ENCODE measurements around the gene GYPE. TPM values are rescaled to one million over a fixed set of nuclear protein-coding genes. Genes with fewer than 3 reads are reported as not detected.
"Not testable (repeated sequence)": the region's sequence is repeated elsewhere in the genome, so short reads cannot be mapped to it uniquely, and the experiment has no call there.

The GYPE gene
- total and polyA plus RNA-seq, 2 donors: 1.8 to 3.1 TPM

DNA sequence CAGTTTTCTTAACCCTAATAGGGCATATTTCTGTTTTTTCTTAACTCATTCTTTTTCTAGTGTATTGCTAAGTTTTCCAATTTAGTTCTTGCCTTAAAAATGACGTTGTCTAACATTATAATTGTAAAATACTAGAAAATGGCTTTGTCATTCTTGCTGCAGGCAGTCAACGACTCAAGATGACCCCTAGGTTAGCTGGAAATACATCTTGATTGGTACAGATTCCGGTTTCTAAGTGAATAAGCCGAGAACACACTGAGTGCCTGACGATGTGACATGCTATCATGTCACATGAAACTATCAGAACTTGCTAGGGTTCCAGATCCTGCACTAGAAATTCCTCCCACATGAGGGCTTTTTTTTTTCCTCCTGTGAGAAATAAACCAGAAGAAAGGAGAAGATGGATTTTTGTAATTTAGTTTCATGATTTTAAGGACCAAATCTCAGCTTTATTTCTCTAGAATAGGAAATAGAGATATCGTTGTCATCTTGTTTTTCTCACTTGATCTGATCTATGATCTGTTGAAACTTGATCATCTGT, 49.3 kb downstream of the GYPE start:
- H3K9me3 ChIP-seq (ENCODE audit: control insufficient read depth in 2 of 2, insufficient read depth in 1 of 2, low read length in 1 of 2); H3K4me3 ChIP-seq (ENCODE audit: low read length in 2 of 2); H3K36me3 ChIP-seq (ENCODE audit: control insufficient read depth in 2 of 2, insufficient read depth in 2 of 2, low read length in 1 of 2); H3K27ac ChIP-seq (ENCODE audit: low read depth in 1 of 2, low read length in 1 of 2); DNase-seq (ENCODE audit: low read depth in 6 of 9, low spot score in 9 of 9); H3K4me1 ChIP-seq (ENCODE audit: control insufficient read depth in 2 of 2, insufficient read depth in 2 of 2, low read length in 2 of 2); H3K27me3 ChIP-seq (ENCODE audit: control insufficient read depth in 2 of 2, insufficient read depth in 1 of 2, low read length in 1 of 2): not testable (repeated sequence)
- 79% methylated on average over 6 of the region's 6 CpGs for WGBS

DNA sequence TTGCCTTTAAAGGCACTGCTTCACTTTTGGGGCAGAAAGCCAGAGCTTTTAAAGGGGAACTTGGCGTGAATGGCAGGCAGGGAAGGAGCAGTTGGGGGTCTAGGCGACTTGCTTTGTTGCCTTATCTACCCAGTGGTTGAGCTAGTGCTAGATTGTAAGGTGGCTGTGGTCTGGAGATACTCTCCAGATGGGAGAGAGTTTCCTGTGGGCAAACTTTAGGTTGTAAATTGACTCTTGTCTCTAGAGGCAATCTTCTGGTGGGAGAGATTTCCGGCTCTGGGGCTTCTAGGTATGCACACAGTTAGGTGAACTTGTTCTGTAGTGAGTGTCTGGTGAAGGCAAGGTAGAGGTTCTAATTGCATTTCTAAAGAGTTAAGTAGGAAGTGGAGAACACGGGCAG, 50.7 kb downstream of the GYPE start:
- not testable (repeated sequence) for H3K27me3 ChIP-seq (ENCODE audit: control insufficient read depth in 2 of 2, insufficient read depth in 1 of 2, low read length in 1 of 2); H3K36me3 ChIP-seq (ENCODE audit: control insufficient read depth in 2 of 2, insufficient read depth in 2 of 2, low read length in 1 of 2); H3K4me1 ChIP-seq (ENCODE audit: control insufficient read depth in 2 of 2, insufficient read depth in 2 of 2, low read length in 2 of 2); H3K9me3 ChIP-seq (ENCODE audit: control insufficient read depth in 2 of 2, insufficient read depth in 1 of 2, low read length in 1 of 2); H3K4me3 ChIP-seq (ENCODE audit: low read length in 2 of 2)
- 7% methylated on average over 4 of the region's 4 CpGs for WGBS
- H3K27ac ChIP-seq (ENCODE audit: low read depth in 1 of 2, low read length in 1 of 2): peak overlapping the region in 1 of 2 donors; percentile 32
- DNase-seq (ENCODE audit: low read depth in 6 of 9, low spot score in 9 of 9): peak in 4 of 9 donors; percentile 17 to 58 (median 22)

DNA sequence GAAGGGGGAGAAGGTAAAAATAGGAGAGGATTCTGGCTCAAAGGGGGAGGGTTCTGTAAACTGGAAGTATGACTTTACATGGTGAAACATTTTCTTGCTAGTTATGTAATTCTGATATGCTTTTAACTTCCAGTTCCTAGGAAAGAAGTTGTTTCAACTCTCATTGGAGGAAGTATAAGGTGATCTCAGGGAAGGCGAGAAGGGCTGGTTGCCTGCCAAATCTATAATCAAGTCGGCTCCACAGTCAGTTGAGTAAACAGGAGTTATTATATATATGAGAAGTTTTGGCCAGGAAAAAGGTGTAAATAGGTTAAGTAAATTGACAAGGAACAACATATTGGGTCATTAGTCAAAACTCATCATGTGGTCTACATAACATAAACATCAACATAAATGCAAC, 56.1 kb downstream of the GYPE start:
- not testable (repeated sequence) for H3K9me3 ChIP-seq (ENCODE audit: control insufficient read depth in 2 of 2, insufficient read depth in 1 of 2, low read length in 1 of 2); DNase-seq (ENCODE audit: low read depth in 6 of 9, low spot score in 9 of 9); H3K4me3 ChIP-seq (ENCODE audit: low read length in 2 of 2); H3K4me1 ChIP-seq (ENCODE audit: control insufficient read depth in 2 of 2, insufficient read depth in 2 of 2, low read length in 2 of 2); H3K27me3 ChIP-seq (ENCODE audit: control insufficient read depth in 2 of 2, insufficient read depth in 1 of 2, low read length in 1 of 2); H3K27ac ChIP-seq (ENCODE audit: low read depth in 1 of 2, low read length in 1 of 2); H3K36me3 ChIP-seq (ENCODE audit: control insufficient read depth in 2 of 2, insufficient read depth in 2 of 2, low read length in 1 of 2)
- WGBS: 91% methylated on average over 2 of the region's 2 CpGs

DNA sequence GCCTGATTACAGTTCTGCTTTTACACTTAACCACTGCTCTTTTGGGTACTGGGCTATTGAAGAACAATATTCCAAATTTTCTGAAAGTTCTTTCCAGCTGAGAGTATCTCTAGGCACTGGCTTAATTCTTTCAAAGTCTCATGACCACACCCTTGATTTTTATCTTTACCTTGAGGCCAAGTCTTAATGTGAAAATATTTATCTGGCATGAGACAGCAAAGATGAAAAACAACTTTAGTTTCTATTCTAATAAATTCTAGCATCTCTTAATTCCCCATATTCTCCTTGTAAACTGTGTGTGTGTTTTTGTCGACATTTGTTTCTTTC, 61.9 kb downstream of the GYPE start:
- WGBS: 84% methylated on average over 1 of the region's 1 CpG
- not testable (repeated sequence) for DNase-seq (ENCODE audit: low read depth in 6 of 9, low spot score in 9 of 9); H3K27ac ChIP-seq (ENCODE audit: low read depth in 1 of 2, low read length in 1 of 2); H3K4me3 ChIP-seq (ENCODE audit: low read length in 2 of 2); H3K36me3 ChIP-seq (ENCODE audit: control insufficient read depth in 2 of 2, insufficient read depth in 2 of 2, low read length in 1 of 2); H3K9me3 ChIP-seq (ENCODE audit: control insufficient read depth in 2 of 2, insufficient read depth in 1 of 2, low read length in 1 of 2); H3K4me1 ChIP-seq (ENCODE audit: control insufficient read depth in 2 of 2, insufficient read depth in 2 of 2, low read length in 2 of 2); H3K27me3 ChIP-seq (ENCODE audit: control insufficient read depth in 2 of 2, insufficient read depth in 1 of 2, low read length in 1 of 2)

DNA sequence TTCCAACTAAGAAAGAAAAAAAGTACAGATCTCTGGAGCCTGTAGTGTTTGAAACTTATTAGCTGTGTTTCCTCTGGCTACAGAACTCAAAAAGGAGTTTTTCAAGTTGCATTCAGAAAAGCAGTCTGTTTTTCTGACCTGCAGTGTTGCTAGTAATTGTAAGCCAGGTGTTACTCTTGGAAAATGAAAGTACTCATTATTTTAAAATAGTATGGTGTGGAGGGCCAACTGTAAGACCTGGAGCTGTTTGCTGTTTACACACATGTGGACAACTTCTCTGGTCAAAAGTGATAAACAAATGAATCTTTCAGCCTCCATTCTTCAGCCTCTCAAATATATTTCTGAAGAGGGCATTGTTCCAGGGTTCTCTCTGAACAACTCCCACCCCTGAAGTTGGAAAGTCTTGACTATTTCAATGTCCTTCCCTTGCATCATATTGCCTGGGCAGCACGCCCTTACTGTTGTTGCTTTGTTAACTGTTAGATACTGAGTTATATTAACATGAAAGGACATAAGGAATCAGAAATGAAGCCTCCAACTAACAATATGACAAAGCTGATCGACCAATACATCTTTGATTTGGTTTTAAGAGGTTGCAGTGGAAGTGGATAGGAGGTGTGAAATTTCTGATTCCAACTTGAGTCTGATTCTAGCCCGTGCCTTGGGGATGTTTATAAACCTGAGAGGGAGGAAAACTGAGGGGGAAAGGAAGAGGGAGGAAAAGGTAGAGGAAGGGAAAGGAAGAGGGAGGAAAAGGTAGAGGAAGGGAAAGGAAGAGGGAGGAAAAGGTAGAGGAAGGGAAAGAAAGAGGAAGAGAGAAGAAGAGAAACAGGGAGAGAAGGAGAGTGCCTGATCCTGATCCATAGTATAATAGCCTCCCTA, 62.5 kb downstream of the GYPE start:
- 92% methylated on average over 3 of the region's 3 CpGs for WGBS
- DNase-seq (ENCODE audit: low read depth in 6 of 9, low spot score in 9 of 9): not testable (repeated sequence)

DNA sequence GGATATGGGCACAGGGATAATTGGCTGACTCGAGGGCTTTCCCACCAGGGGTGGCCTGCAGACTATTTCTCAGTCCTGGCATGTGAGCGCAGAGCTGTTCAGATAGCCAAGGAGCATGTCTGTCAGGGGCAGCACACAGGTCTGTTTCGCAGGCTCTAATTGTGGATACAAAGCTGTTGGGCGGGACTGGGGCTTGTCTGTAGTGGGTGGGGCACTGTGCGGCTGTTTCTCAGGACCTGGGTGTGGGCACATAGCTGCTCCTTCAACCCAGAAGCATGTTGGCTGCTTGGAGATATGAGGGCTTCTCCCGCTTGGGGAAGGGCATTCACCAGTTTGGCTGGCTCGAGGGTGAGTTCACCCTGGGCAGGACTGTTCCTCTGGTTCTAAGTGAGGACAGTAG, 65.9 kb downstream of the GYPE start:
- not testable (repeated sequence) for DNase-seq (ENCODE audit: low read depth in 6 of 9, low spot score in 9 of 9); H3K9me3 ChIP-seq (ENCODE audit: control insufficient read depth in 2 of 2, insufficient read depth in 1 of 2, low read length in 1 of 2); H3K4me3 ChIP-seq (ENCODE audit: low read length in 2 of 2); H3K27me3 ChIP-seq (ENCODE audit: control insufficient read depth in 2 of 2, insufficient read depth in 1 of 2, low read length in 1 of 2); H3K4me1 ChIP-seq (ENCODE audit: control insufficient read depth in 2 of 2, insufficient read depth in 2 of 2, low read length in 2 of 2); H3K36me3 ChIP-seq (ENCODE audit: control insufficient read depth in 2 of 2, insufficient read depth in 2 of 2, low read length in 1 of 2); H3K27ac ChIP-seq (ENCODE audit: low read depth in 1 of 2, low read length in 1 of 2)
- 81% methylated on average over 5 of the region's 7 CpGs for WGBS

More for the DNA sequence above, 62.5 kb downstream of the GYPE start:
- H3K27ac ChIP-seq (ENCODE audit: low read depth in 1 of 2, low read length in 1 of 2); H3K4me3 ChIP-seq (ENCODE audit: low read length in 2 of 2); H3K36me3 ChIP-seq (ENCODE audit: control insufficient read depth in 2 of 2, insufficient read depth in 2 of 2, low read length in 1 of 2); H3K27me3 ChIP-seq (ENCODE audit: control insufficient read depth in 2 of 2, insufficient read depth in 1 of 2, low read length in 1 of 2); H3K4me1 ChIP-seq (ENCODE audit: control insufficient read depth in 2 of 2, insufficient read depth in 2 of 2, low read length in 2 of 2); H3K9me3 ChIP-seq (ENCODE audit: control insufficient read depth in 2 of 2, insufficient read depth in 1 of 2, low read length in 1 of 2): not testable (repeated sequence)

DNA sequence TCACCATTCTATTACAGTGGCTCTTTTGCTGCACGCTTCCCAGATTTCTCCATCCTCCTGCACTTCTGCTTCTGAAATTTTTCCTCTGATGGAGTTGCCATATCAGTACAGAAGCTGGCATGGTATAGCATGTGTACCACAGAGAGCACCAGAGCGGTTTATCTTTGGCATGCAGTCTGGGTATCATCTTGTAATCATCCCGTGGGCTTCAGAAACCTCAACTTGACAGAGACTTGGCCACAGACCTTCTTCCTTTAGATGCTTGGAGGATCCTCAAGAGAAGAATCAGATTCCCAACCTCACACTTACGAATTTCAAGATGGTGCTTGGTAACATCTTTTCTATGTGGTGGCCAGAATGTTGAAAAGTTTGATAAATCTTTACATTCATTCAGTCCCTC, 71.2 kb downstream of the GYPE start:
- H3K4me3 ChIP-seq (ENCODE audit: low read length in 2 of 2); H3K9me3 ChIP-seq (ENCODE audit: control insufficient read depth in 2 of 2, insufficient read depth in 1 of 2, low read length in 1 of 2); DNase-seq (ENCODE audit: low read depth in 6 of 9, low spot score in 9 of 9); H3K36me3 ChIP-seq (ENCODE audit: control insufficient read depth in 2 of 2, insufficient read depth in 2 of 2, low read length in 1 of 2); H3K27me3 ChIP-seq (ENCODE audit: control insufficient read depth in 2 of 2, insufficient read depth in 1 of 2, low read length in 1 of 2); H3K4me1 ChIP-seq (ENCODE audit: control insufficient read depth in 2 of 2, insufficient read depth in 2 of 2, low read length in 2 of 2); H3K27ac ChIP-seq (ENCODE audit: low read depth in 1 of 2, low read length in 1 of 2): not testable (repeated sequence)
- 76% methylated on average over 4 of the region's 4 CpGs for WGBS

DNA sequence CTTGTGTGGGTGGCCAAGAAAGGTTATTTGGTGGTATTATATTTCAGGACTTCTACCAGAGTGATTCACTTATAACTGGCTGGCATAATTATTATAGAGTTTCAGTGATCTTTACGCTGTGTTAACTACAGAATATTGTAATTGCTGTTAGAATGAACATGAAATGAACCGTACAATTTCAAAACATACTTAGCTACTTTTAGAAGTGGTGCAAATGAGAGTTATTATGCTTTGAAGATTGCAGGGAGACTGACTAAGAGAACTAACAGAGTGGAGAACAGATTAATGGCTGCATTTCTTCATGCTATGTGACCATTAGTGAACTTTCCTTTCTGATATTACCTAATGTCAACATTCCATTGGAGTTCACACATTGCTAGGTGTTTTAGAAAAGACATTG, 71.7 kb downstream of the GYPE start:
- H3K27ac ChIP-seq (ENCODE audit: low read depth in 1 of 2, low read length in 1 of 2); H3K27me3 ChIP-seq (ENCODE audit: control insufficient read depth in 2 of 2, insufficient read depth in 1 of 2, low read length in 1 of 2); H3K4me3 ChIP-seq (ENCODE audit: low read length in 2 of 2); H3K36me3 ChIP-seq (ENCODE audit: control insufficient read depth in 2 of 2, insufficient read depth in 2 of 2, low read length in 1 of 2); H3K4me1 ChIP-seq (ENCODE audit: control insufficient read depth in 2 of 2, insufficient read depth in 2 of 2, low read length in 2 of 2); DNase-seq (ENCODE audit: low read depth in 6 of 9, low spot score in 9 of 9); H3K9me3 ChIP-seq (ENCODE audit: control insufficient read depth in 2 of 2, insufficient read depth in 1 of 2, low read length in 1 of 2): not testable (repeated sequence)
- 71% methylated on average over 2 of the region's 2 CpGs for WGBS

DNA sequence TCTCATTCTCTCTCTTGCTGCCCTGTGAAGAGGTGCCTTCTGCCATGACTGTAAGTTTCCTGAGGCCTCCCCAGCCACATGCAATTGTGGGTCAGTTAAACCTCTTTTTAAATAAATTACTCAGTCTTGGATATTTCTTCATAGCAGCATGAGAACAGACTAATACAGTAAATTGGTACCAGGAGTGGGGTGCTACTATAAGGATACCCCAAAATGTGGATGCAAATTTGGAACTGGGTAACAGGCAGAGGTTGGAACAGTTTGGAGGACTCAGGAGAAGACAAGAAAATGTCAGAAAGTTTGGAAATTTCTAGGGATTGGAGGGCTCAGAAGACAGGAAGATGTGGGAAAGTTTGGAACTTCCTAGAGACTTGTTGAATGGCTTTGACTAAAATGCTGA, 74.8 kb downstream of the GYPE start:
- H3K9me3 ChIP-seq (ENCODE audit: control insufficient read depth in 2 of 2, insufficient read depth in 1 of 2, low read length in 1 of 2); DNase-seq (ENCODE audit: low read depth in 6 of 9, low spot score in 9 of 9); H3K27me3 ChIP-seq (ENCODE audit: control insufficient read depth in 2 of 2, insufficient read depth in 1 of 2, low read length in 1 of 2); H3K36me3 ChIP-seq (ENCODE audit: control insufficient read depth in 2 of 2, insufficient read depth in 2 of 2, low read length in 1 of 2); H3K27ac ChIP-seq (ENCODE audit: low read depth in 1 of 2, low read length in 1 of 2); H3K4me3 ChIP-seq (ENCODE audit: low read length in 2 of 2); H3K4me1 ChIP-seq (ENCODE audit: control insufficient read depth in 2 of 2, insufficient read depth in 2 of 2, low read length in 2 of 2): not testable (repeated sequence)
